Stimulated activated CD8-positive, alpha-beta memory T cell treated with anti-CD3 and anti-CD28 coated beads, Interleukin-15, amount 100 ng/mL, for 48 hours (primary cell): Measurements from ENCODE around the gene CLASP2.
"Not testable (repeated sequence)": the region's sequence is repeated elsewhere in the genome, so short reads cannot be mapped to it uniquely, and the experiment has no call there.

Experiments
- DNase-seq, 2 donors: peaks; one replicate each; pipeline ENCODE4 v3.0.0-alpha.2; 2020; ENCODE audit warnings: low read depth in 2 of 2

Gene CLASP2

GRCh38 chr3:33687406-33688010 is 30.5 kb downstream of the CLASP2 start:
- DNase-seq, result no peak

GRCh38 chr3:33682770-33683169 is 35.3 kb downstream of the CLASP2 start:
- DNase-seq, result no peak

- DNase-seq, result no peak
Observed at GRCh38 chr3:33681667-33682066, 36.4 kb downstream of the CLASP2 start.

GRCh38 chr3:33678073-33678472 is 40.0 kb downstream of the CLASP2 start:
- DNase-seq, result no peak

- DNase-seq, result not testable (repeated sequence)
Observed at GRCh38 chr3:33673436-33673835, 44.6 kb downstream of the CLASP2 start.

- DNase-seq, result no peak
Observed at GRCh38 chr3:33668618-33669017, 49.4 kb downstream of the CLASP2 start.

- no peak for DNase-seq
Observed at GRCh38 chr3:33665294-33665693, 52.8 kb downstream of the CLASP2 start.

- no peak for DNase-seq
Observed at GRCh38 chr3:33664195-33664594, 53.9 kb downstream of the CLASP2 start.

GRCh38 chr3:33663042-33663441 is 55.0 kb downstream of the CLASP2 start:
- DNase-seq, result no peak

- no peak for DNase-seq
Observed at GRCh38 chr3:33659856-33660434, 58.1 kb downstream of the CLASP2 start.

- DNase-seq, result no peak
Observed at GRCh38 chr3:33658991-33659848, 58.8 kb downstream of the CLASP2 start.

GRCh38 chr3:33658621-33658990 is 59.4 kb downstream of the CLASP2 start:
- no peak for DNase-seq

- DNase-seq, result no peak
Observed at GRCh38 chr3:33658039-33658438, 60.0 kb downstream of the CLASP2 start.

- no peak for DNase-seq
Observed at GRCh38 chr3:33652736-33653135, 65.3 kb downstream of the CLASP2 start.

- not testable (repeated sequence) for DNase-seq
Observed at GRCh38 chr3:33651101-33651500, 67.0 kb downstream of the CLASP2 start.

GRCh38 chr3:33650495-33650894 is 67.6 kb downstream of the CLASP2 start:
- DNase-seq, result no peak

GRCh38 chr3:33648793-33649192 is 69.3 kb downstream of the CLASP2 start:
- DNase-seq, result no peak

GRCh38 chr3:33646406-33646805 is 71.6 kb downstream of the CLASP2 start:
- DNase-seq, result no peak

GRCh38 chr3:33645060-33645647 is 72.9 kb downstream of the CLASP2 start:
- DNase-seq, result no peak

GRCh38 chr3:33644582-33644981 is 73.5 kb downstream of the CLASP2 start:
- no peak for DNase-seq

GRCh38 chr3:33642806-33643205 is 75.2 kb downstream of the CLASP2 start:
- DNase-seq, result no peak

GRCh38 chr3:33639889-33640288 is 78.2 kb downstream of the CLASP2 start:
- no peak for DNase-seq

GRCh38 chr3:33637482-33637881 is 80.6 kb downstream of the CLASP2 start:
- no peak for DNase-seq
